ENCODE measurements around the gene FARP1.

The FARP1 gene

DNA sequence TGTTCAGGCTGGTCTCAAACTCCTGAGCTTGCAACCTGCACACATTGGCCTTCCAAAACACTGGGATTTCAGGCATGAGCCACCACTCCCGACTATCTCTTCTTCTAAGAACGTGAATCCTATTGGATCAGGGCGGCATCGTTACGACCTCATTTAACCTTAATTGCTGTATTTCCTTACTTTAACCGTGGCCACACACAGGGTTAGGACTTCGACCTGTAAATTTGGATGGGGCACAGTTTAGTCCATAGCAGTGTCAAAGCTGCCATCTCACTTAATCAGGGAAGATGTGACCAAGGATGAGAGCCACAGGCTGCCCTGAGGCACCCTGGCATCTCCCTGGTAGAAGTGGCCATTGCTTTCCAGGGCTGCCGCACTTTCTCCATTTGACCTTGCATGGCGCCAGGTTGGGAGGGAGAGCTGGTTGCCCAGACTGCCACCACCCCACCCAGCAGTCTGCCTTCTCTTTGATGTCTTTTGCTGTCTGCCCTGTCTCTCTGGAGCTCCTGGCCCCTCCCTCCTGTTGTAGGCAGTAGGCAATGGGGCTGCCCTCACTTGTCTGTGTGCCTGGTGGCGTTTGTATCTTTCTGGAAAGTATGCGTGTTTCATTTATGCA is 175.5 kb downstream of the FARP1 start:
- H3K9me3 ChIP-seq (ENCODE audit: control insufficient read depth, low read length), result no peaks in the 10 kb centered on the region
- H3K9ac ChIP-seq (ENCODE audit: low read length), result no peak overlapping the region
- H3K27me3 ChIP-seq (ENCODE audit: control insufficient read depth, insufficient read depth, low read length), result no peaks in the 10 kb centered on the region
- H3K4me3 ChIP-seq (ENCODE audit: low read length), result no peak overlapping the region
- no peaks in the 10 kb centered on the region for H3K36me3 ChIP-seq (ENCODE audit: control insufficient read depth, insufficient read depth, low read length)
- peaks cover 6% of the 10 kb centered on the region for H3K4me1 ChIP-seq (ENCODE audit: control insufficient read depth, insufficient read depth, low read length)

DNA sequence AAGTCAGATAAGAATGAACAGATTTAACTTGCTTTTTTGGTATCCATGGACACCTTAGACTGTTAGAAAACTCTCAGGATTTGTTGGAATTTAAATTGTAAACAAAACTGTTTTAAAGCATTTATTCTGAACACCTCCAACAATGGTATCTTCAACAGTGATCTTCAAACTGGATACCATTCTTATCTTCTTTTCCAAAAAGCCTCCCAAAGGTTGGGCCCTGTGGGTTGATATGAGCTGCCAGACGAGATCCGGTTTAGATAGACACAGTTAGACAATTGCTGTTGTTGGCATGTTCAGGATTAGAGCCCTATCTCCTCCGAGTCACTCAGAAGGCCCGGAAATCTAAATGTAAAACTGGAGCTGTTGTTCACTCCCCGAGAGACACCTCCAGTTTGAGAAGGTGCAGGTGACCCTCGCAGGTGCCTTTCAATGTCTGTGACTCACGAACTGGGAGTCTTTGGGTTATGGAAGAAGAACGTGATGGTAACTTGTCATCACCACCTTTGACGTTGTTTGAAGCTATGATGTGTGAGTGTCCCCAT is 177.7 kb downstream of the FARP1 start:
- no peaks in the 10 kb centered on the region for H3K36me3 ChIP-seq (ENCODE audit: control insufficient read depth, insufficient read depth, low read length)
- H3K9ac ChIP-seq (ENCODE audit: low read length), result no peak overlapping the region
- H3K4me3 ChIP-seq (ENCODE audit: low read length), result no peak overlapping the region
- no peaks in the 10 kb centered on the region for H3K9me3 ChIP-seq (ENCODE audit: control insufficient read depth, low read length)
- H3K27me3 ChIP-seq (ENCODE audit: control insufficient read depth, insufficient read depth, low read length), result no peaks in the 10 kb centered on the region
- H3K4me1 ChIP-seq (ENCODE audit: control insufficient read depth, insufficient read depth, low read length), result no peaks in the 10 kb centered on the region

DNA sequence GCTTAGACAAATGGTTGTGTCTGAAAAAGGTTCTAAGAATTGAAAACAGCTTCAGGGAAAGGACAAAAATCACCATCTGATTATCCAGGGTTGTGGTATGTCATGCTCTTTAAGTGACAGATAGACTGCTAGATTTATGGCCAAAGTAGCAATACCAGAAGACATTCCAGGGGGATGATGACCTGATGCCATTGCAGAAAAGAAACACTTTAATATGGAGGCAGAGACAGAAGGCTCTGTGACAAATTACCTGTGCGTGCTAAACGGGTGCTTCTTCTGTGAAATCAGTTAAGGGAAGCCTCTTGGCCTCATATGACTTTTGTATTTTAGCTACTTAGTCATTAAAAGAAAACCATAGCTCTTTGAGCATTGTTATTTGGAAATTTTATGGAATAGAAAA is 178.5 kb downstream of the FARP1 start:
- no peaks in the 10 kb centered on the region for H3K36me3 ChIP-seq (ENCODE audit: control insufficient read depth, insufficient read depth, low read length)
- H3K9ac ChIP-seq (ENCODE audit: low read length), result no peak overlapping the region
- no peaks in the 10 kb centered on the region for H3K9me3 ChIP-seq (ENCODE audit: control insufficient read depth, low read length)
- H3K27me3 ChIP-seq (ENCODE audit: control insufficient read depth, insufficient read depth, low read length), result no peaks in the 10 kb centered on the region
- H3K4me3 ChIP-seq (ENCODE audit: low read length), result no peak overlapping the region
- H3K4me1 ChIP-seq (ENCODE audit: control insufficient read depth, insufficient read depth, low read length), result no peaks in the 10 kb centered on the region

DNA sequence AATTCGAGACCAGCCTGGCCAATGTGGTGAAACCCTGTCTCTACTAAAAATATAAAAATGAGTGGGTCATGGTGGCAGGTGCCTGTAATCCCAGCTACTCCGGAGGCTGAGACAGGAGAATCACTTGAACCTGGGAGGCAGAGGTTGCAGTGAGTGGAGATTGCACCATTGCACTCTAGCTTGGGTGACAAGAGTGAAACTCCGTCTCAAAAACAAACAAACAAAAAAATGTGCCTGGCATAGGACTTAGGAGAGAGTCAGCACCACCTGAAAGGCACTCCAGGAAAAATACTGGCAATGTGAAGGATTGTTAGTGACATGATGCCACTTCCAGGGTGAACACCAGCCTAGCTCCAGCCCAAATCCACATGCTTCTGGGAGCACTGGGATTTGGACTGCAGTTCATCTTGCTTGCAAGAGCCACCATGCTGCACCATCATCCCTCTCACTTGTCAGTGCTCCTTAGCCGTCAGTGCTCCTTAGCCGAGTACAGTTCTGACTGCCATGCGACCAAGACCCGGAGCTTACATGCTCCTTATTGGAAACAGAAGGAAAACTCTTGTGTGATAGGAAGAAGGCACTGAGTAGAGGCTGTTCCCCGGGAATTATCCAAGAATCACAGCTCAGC is 179.3 kb downstream of the FARP1 start:
- Histone ChIP-seq H3K36me3 (ENCODE audit: control insufficient read depth, insufficient read depth, low read length) (no peaks in the 10 kb centered on the region), H3K4me1 (ENCODE audit: control insufficient read depth, insufficient read depth, low read length) (no peaks in the 10 kb centered on the region), H3K27me3 (ENCODE audit: control insufficient read depth, insufficient read depth, low read length) (no peaks in the 10 kb centered on the region), H3K4me3 (ENCODE audit: low read length) (no peak overlapping the region), H3K9ac (ENCODE audit: low read length) (no peak overlapping the region), H3K9me3 (ENCODE audit: control insufficient read depth, low read length) (no peaks in the 10 kb centered on the region)

DNA sequence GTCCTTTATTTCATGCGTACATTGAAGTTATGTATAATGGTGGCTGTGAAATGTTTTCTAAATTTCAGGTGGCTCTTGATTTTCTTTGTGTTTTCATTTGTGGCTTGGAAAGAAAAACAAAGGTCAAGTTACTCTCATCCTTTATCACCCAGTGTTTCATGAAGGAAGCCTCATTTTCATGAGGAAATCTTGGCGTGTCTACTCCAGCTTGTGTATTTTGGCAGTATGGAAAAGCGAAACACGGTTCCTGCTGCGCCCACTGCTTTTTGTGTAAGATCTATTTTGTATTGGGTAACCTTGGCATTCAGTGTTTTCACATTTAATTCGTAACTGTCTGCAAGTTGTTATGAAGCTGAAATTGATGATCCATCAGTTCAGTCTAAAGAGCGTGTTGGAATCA is 181.2 kb downstream of the FARP1 start:
- no peaks in the 10 kb centered on the region for H3K4me1 ChIP-seq (ENCODE audit: control insufficient read depth, insufficient read depth, low read length)
- no peak overlapping the region for H3K4me3 ChIP-seq (ENCODE audit: low read length)
- no peak overlapping the region for H3K9ac ChIP-seq (ENCODE audit: low read length)
- H3K27me3 ChIP-seq (ENCODE audit: control insufficient read depth, insufficient read depth, low read length), result no peaks in the 10 kb centered on the region
- H3K9me3 ChIP-seq (ENCODE audit: control insufficient read depth, low read length), result no peaks in the 10 kb centered on the region
- H3K36me3 ChIP-seq (ENCODE audit: control insufficient read depth, insufficient read depth, low read length), result no peaks in the 10 kb centered on the region

DNA sequence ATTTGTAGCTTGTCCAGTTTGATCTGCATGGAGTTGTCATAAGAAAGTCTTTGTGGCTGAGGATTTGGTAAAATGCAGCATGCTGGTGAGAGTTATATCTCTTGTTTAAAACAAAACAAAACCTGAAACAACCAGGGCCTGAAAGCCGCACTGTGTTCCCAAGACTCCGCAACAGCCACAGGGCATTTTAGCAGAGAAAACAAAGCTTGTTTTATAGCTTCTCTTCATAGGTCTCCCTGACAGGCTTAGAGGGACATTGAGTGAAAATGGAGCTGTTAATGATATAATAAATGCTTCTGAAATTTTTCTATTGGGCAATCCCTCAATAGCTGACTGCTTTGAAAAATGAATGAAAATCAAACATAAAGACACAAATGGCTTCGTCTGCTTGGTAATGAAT is 182.8 kb downstream of the FARP1 start:
- H3K9ac ChIP-seq (ENCODE audit: low read length), result no peak overlapping the region
- H3K9me3 ChIP-seq (ENCODE audit: control insufficient read depth, low read length), result no peaks in the 10 kb centered on the region
- no peak overlapping the region for H3K4me3 ChIP-seq (ENCODE audit: low read length)
- no peaks in the 10 kb centered on the region for H3K4me1 ChIP-seq (ENCODE audit: control insufficient read depth, insufficient read depth, low read length)
- H3K27me3 ChIP-seq (ENCODE audit: control insufficient read depth, insufficient read depth, low read length), result no peaks in the 10 kb centered on the region
- no peaks in the 10 kb centered on the region for H3K36me3 ChIP-seq (ENCODE audit: control insufficient read depth, insufficient read depth, low read length)

DNA sequence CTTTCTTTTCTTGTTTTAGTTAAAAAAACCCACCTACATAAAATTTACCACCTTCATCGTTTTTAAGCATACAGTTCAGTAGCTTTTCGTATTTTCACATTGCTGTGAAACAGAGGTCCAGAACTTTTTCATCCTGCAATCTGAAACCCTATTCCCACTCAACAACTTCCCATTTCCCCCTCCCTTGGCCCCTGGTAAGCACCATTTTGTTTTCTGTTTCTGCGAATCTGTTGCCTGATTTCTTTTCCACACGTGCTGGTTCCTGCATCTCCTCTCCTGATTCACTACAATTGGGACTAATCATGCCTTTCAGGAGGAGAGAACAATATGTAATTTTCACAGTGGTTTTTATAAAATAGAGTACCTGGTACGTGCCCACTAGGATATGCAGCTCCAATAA is 183.4 kb downstream of the FARP1 start:
- Histone ChIP-seq H3K36me3 (ENCODE audit: control insufficient read depth, insufficient read depth, low read length) (no peaks in the 10 kb centered on the region), H3K9ac (ENCODE audit: low read length) (no peak overlapping the region), H3K9me3 (ENCODE audit: control insufficient read depth, low read length) (no peaks in the 10 kb centered on the region), H3K4me1 (ENCODE audit: control insufficient read depth, insufficient read depth, low read length) (no peaks in the 10 kb centered on the region), H3K27me3 (ENCODE audit: control insufficient read depth, insufficient read depth, low read length) (no peaks in the 10 kb centered on the region), H3K4me3 (ENCODE audit: low read length) (no peak overlapping the region)

DNA sequence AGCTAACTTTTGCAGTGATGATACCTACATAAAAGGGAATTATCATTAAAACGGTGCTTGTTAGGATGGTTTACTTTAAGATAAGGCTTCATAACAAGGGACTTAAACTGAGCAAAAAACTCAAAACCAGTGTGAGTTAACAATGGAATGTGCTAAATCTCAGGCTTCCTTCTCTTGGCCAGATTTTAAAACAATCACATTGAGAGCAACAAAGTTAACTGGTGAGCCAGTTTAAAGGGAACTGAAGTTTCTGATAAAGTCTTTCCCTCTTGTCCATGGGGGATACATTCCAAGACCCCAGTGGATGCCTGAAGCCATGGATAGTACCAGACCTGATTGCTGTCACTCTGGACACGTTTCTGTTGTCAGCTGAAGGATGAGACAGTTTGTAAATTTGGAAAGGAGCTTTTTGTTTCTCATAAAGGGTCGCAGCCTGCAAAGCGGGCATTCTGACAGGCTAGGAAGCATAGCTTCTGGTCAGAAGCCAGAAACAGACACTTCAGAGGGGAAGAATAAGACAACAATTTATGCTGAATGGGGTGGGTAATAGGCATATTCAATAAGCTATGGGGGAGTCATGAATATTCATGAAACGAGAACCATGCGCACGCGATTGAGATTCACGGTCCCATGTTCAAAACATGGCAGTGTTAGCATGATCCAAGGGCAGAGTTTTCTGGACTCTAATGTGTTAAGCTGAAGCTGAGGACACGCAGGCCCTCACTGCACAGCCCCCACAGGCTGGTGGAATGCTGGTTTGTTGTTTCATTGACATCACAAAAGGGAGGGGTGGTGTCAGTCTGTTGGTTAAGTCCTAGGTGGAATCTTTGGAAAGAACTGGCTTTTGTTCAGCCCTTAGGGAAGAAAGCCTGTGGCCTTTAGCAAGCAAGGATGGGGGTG is 184.7 kb downstream of the FARP1 start:
- H3K36me3 ChIP-seq (ENCODE audit: control insufficient read depth, insufficient read depth, low read length), result no peaks in the 10 kb centered on the region
- no peaks in the 10 kb centered on the region for H3K4me1 ChIP-seq (ENCODE audit: control insufficient read depth, insufficient read depth, low read length)
- H3K9ac ChIP-seq (ENCODE audit: low read length), result no peak overlapping the region
- H3K27me3 ChIP-seq (ENCODE audit: control insufficient read depth, insufficient read depth, low read length), result no peaks in the 10 kb centered on the region
- H3K4me3 ChIP-seq (ENCODE audit: low read length), result no peak overlapping the region
- H3K9me3 ChIP-seq (ENCODE audit: control insufficient read depth, low read length), result no peaks in the 10 kb centered on the region

DNA sequence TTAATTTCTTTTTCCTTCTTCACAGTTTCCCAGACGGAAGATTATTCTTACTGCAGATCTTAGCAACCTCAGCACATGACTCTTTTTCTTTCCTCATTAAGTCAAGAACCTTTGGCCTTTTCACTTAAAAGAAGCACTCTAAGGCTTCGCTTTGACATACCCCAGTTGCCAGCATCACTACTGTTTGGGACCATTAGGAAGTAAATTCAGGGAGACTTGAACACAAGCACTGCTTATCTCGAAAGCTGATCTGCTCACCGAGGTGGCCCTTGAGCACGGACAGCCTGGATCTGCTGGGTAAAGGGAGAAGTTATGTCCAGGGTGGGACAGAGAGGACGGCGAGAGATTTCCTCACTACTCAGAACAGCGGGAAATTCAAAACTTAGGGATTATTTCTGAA is 185.6 kb downstream of the FARP1 start:
- Histone ChIP-seq H3K4me3 (ENCODE audit: low read length) (no peak overlapping the region), H3K36me3 (ENCODE audit: control insufficient read depth, insufficient read depth, low read length) (no peaks in the 10 kb centered on the region), H3K9me3 (ENCODE audit: control insufficient read depth, low read length) (no peaks in the 10 kb centered on the region), H3K4me1 (ENCODE audit: control insufficient read depth, insufficient read depth, low read length) (no peaks in the 10 kb centered on the region), H3K9ac (ENCODE audit: low read length) (no peak overlapping the region), H3K27me3 (ENCODE audit: control insufficient read depth, insufficient read depth, low read length) (no peaks in the 10 kb centered on the region)

DNA sequence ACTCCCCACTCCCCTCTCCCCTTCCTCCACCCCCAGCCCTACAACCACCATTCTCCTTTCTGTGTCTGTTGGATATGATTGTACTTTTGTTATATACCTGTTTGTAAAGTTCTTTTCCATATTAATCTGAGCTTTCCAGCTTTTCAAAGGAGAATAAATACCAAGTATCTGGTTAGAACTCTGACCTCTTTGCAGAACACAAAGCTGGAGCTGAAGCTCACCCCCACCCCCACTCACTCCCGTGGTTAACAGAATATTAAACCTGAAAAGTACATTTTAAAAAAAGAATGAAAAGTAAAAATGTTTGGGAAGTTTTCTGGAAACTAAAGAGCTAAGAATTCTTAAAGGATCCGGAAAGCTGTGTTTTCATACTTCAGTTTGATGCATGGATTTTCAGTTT is 189.3 kb downstream of the FARP1 start:
- no peaks in the 10 kb centered on the region for H3K9me3 ChIP-seq (ENCODE audit: control insufficient read depth, low read length)
- H3K4me1 ChIP-seq (ENCODE audit: control insufficient read depth, insufficient read depth, low read length), result no peaks in the 10 kb centered on the region
- H3K9ac ChIP-seq (ENCODE audit: low read length), result no peak overlapping the region
- no peaks in the 10 kb centered on the region for H3K36me3 ChIP-seq (ENCODE audit: control insufficient read depth, insufficient read depth, low read length)
- no peak overlapping the region for H3K4me3 ChIP-seq (ENCODE audit: low read length)
- H3K27me3 ChIP-seq (ENCODE audit: control insufficient read depth, insufficient read depth, low read length), result no peaks in the 10 kb centered on the region

DNA sequence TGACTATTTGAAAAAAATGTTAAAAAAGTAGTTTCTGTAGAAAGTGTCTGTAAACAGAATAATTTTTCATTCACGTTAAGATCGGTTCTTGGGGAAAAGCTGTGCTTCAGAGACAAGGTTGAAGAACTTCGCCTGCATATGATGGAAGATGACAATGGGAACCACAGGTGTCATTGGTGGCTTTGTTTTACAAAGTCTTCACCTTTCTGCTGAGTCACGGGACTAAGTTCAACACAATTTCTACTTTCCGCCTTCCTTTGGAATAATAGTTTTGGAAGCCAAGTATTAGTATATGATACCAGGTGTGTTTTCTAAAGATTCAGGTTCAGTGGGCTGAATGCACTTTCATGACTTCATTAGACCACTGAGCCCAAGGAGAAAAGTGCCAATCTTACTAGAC is 189.8 kb downstream of the FARP1 start:
- Histone ChIP-seq H3K27me3 (ENCODE audit: control insufficient read depth, insufficient read depth, low read length) (no peaks in the 10 kb centered on the region), H3K4me1 (ENCODE audit: control insufficient read depth, insufficient read depth, low read length) (no peaks in the 10 kb centered on the region), H3K4me3 (ENCODE audit: low read length) (no peak overlapping the region), H3K36me3 (ENCODE audit: control insufficient read depth, insufficient read depth, low read length) (no peaks in the 10 kb centered on the region), H3K9me3 (ENCODE audit: control insufficient read depth, low read length) (no peaks in the 10 kb centered on the region), H3K9ac (ENCODE audit: low read length) (no peak overlapping the region)

DNA sequence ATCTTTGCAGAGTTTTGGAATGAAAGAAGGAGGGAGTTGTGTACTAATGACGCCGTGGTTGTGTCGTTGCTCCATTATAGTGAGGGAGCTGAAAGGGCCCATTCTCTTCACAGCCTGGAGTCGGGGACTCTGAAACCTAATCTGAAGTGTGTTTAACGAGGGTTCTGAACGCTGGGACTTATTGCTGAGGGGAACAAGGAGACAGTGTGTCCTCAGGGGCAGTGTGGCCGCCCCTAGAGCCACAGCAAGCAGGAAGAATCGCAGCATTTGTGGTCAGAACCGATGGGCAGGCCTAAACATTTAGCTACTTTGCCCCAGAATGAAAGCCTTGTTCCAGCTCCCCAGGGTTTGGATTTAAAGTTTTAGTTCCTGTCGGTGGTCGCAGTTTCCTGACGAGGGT is 190.6 kb downstream of the FARP1 start:
- Histone ChIP-seq H3K9me3 (ENCODE audit: control insufficient read depth, low read length) (no peaks in the 10 kb centered on the region), H3K4me3 (ENCODE audit: low read length) (no peak overlapping the region), H3K9ac (ENCODE audit: low read length) (no peak overlapping the region)

More for the DNA sequence above, 190.6 kb downstream of the FARP1 start:
- H3K27me3 ChIP-seq (ENCODE audit: control insufficient read depth, insufficient read depth, low read length), result no peaks in the 10 kb centered on the region
- no peaks in the 10 kb centered on the region for H3K36me3 ChIP-seq (ENCODE audit: control insufficient read depth, insufficient read depth, low read length)
- H3K4me1 ChIP-seq (ENCODE audit: control insufficient read depth, insufficient read depth, low read length), result no peaks in the 10 kb centered on the region

Data from mucosa of stomach (tissue), 1 donor.